Measurements from ENCODE around the gene PHOSPHO2.

Gene PHOSPHO2

GRCh38 chr2:169729274-169729605 lies 35.0 kb downstream of the PHOSPHO2 start:
- Histone ChIP-seq H3K4me3 (ENCODE audit: low read length) (no peak overlapping the region), H3K4me2 (ENCODE audit: low read length) (no peak overlapping the region), H3K27ac (ENCODE audit: low read depth, low read length) (no peak overlapping the region), H3F3A (ENCODE audit: control insufficient read depth, insufficient read depth) (peaks cover 3% of the 10 kb centered on the region), H3K4me1 (ENCODE audit: control insufficient read depth, low read length) (peaks cover 9% of the 10 kb centered on the region), H3K9me3 (ENCODE audit: control insufficient read depth, insufficient read depth, low read length) (no peaks in the 10 kb centered on the region), H3K27me3 (ENCODE audit: control insufficient read depth, low read length) (peaks cover 8% of the 10 kb centered on the region), H3K9me2 (replicated peaks; ENCODE audit: control insufficient read depth, low read length) (no peaks in the 10 kb centered on the region), H3K79me2 (ENCODE audit: control insufficient read depth, low read length) (no peaks in the 10 kb centered on the region; the same call in 1 of the 2 replicates), H3K36me3 (ENCODE audit: control insufficient read depth, low read length) (no peaks in the 10 kb centered on the region), H4K20me1 (ENCODE audit: control insufficient read depth, insufficient read depth, low read depth, low read length) (no peaks in the 10 kb centered on the region)
- TF ChIP-seq EZH2phosphoT487 (IDR thresholded peaks at IDR 0.05; ENCODE audit: borderline replicate concordance, low read length) (no peak), CTCF (IDR thresholded peaks at IDR 0.05; ENCODE audit: low read depth, low read length, poor library complexity, severe bottlenecking) (no peak)

DNA sequence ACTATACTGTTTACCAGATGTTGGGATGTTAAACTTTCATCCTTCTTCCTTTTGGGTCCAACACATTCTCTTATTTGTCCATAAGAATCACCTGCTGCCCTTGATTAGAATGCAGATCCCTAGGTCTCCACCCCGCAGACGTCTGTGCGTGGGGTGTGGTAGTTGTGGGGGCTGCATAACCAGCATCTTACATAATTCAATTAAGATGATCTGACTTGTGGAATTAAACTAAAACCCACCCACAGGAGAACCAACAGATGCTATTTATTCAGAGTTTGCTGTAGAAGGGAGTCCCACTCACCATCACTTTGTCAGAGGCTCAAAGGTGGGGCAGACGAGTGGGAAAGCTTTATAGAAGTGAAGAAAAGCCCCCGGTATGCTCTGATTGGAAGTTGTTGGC lies 37.8 kb downstream of the PHOSPHO2 start:
- H3K27ac ChIP-seq (ENCODE audit: low read depth, low read length): no peak overlapping the region
- peaks cover 28% of the 10 kb centered on the region for H3K79me2 ChIP-seq (ENCODE audit: control insufficient read depth, low read length)
- no peaks in the 10 kb centered on the region for H4K20me1 ChIP-seq (ENCODE audit: control insufficient read depth, insufficient read depth, low read depth, low read length)
- no peak overlapping the region for H3K4me3 ChIP-seq (ENCODE audit: low read length)
- H3K9me2 ChIP-seq (replicated peaks; ENCODE audit: control insufficient read depth, low read length): no peaks in the 10 kb centered on the region
- peaks cover 36% of the 10 kb centered on the region for H3K4me1 ChIP-seq (ENCODE audit: control insufficient read depth, low read length)
- H3K36me3 ChIP-seq (ENCODE audit: control insufficient read depth, low read length): peaks cover 22% of the 10 kb centered on the region
- no peak overlapping the region for H3K4me2 ChIP-seq (ENCODE audit: low read length)
- peaks cover 6% of the 10 kb centered on the region; the same call in 1 of the 2 replicates for H3K27me3 ChIP-seq (ENCODE audit: control insufficient read depth, low read length)
- H3F3A ChIP-seq (ENCODE audit: control insufficient read depth, insufficient read depth): peaks cover 5% of the 10 kb centered on the region
- no peaks in the 10 kb centered on the region for H3K9me3 ChIP-seq (ENCODE audit: control insufficient read depth, insufficient read depth, low read length)
- TF ChIP-seq EZH2phosphoT487 (IDR thresholded peaks at IDR 0.05; ENCODE audit: borderline replicate concordance, low read length) (no peak), CTCF (IDR thresholded peaks at IDR 0.05; ENCODE audit: low read depth, low read length, poor library complexity, severe bottlenecking) (no peak)

GRCh38 chr2:169732583-169733358 lies 38.5 kb downstream of the PHOSPHO2 start:
- Histone ChIP-seq H4K20me1 (ENCODE audit: control insufficient read depth, insufficient read depth, low read depth, low read length) (no peaks in the 10 kb centered on the region), H3F3A (ENCODE audit: control insufficient read depth, insufficient read depth) (peaks cover 5% of the 10 kb centered on the region), H3K27me3 (ENCODE audit: control insufficient read depth, low read length) (peaks cover 6% of the 10 kb centered on the region; the same call in 1 of the 2 replicates), H3K79me2 (ENCODE audit: control insufficient read depth, low read length) (peaks cover 32% of the 10 kb centered on the region), H3K4me1 (ENCODE audit: control insufficient read depth, low read length) (peaks cover 39% of the 10 kb centered on the region), H3K9me2 (replicated peaks; ENCODE audit: control insufficient read depth, low read length) (no peaks in the 10 kb centered on the region), H3K27ac (ENCODE audit: low read depth, low read length) (no peak overlapping the region), H3K4me2 (ENCODE audit: low read length) (peak overlapping the region; percentile 81), H3K4me3 (ENCODE audit: low read length) (peak overlapping the region; percentile 93), H3K9me3 (ENCODE audit: control insufficient read depth, insufficient read depth, low read length) (no peaks in the 10 kb centered on the region), H3K36me3 (ENCODE audit: control insufficient read depth, low read length) (peaks cover 25% of the 10 kb centered on the region)
- TF ChIP-seq CTCF (IDR thresholded peaks at IDR 0.05; ENCODE audit: low read depth, low read length, poor library complexity, severe bottlenecking) (no peak), EZH2phosphoT487 (IDR thresholded peaks at IDR 0.05; ENCODE audit: borderline replicate concordance, low read length) (no peak)

Data from DOHH2 (cell line).